HepG2 (cell line): ENCODE data around the gene RUVBL2. TPM values are rescaled to one million over a fixed set of nuclear protein-coding genes. Genes with fewer than 3 reads are reported as not detected.

Experiments
- microRNA-seq: library from miRNA; unstranded; fragments of <30 nt; microRNA quantifications from one replicate; pipeline ENCODE4, GENCODE V29; 2020
- polyA plus RNA-seq, 8 experiments: library from polyadenylated mRNA; depleted of rRNA in 3 of 8; stranded (reverse) in 7 of 8; unstranded in 1 of 8; fragments of >200 nt; fragmentation: Illumina TruSeq in 4 of 8; extraction: Trizol in 4 of 8; gene quantifications; 2 replicates each; pipeline versions ENCODE4 v1.2.1 to v1.2.3, GENCODE V29; 2011 to 2016; ENCODE audit warnings: low read depth in 4 of 8, missing spikeins in 1 of 8, mixed read lengths in 1 of 8; ENCODE audit not compliant: insufficient read depth in 1 of 8
- small RNA-seq, 3 experiments: library from RNA; depleted of rRNA; stranded (forward); fragments of <200 nt; gene quantifications; one replicate each; pipeline ENCODE3, GENCODE V24; 2012; ENCODE audit warnings: low read depth in 2 of 3, low replicate concordance in 1 of 3; ENCODE audit not compliant: insufficient read length in 3 of 3, insufficient read depth in 2 of 3
- total RNA-seq, 5 experiments: library from RNA; depleted of rRNA; stranded (reverse); fragments of >200 nt; fragmentation: Illumina TruSeq; extraction: Trizol; gene quantifications; 2 replicates each; pipeline ENCODE4 v1.2.3, GENCODE V29; 2016; ENCODE audit warnings: low read depth in 1 of 5

Gene RUVBL2
- total and polyA plus RNA-seq, 2 of the 13 experiments (the other 11 are each of a cell fraction or from before 2014, with no cell fraction given): 120 to 122 TPM

Small RNAs within 50 kb of the gene (microRNA-seq; reads per million reads assigned to microRNA genes)
- gene MIR6798: 1.0 reads per million

Small RNAs within 50 kb of the gene (small RNA-seq; reads per million reads assigned to genes)
- 0 reads per million in 3 experiments for gene MIR6798

Other genes starting within 250 kb of the RUVBL2 start
- 0.22 TPM in 1 of 2 replicates, not detected in the other for gene IZUMO1, start 247.0 kb upstream of the RUVBL2 start, total RNA-seq (2016; rRNA removed; fragmentation: Illumina TruSeq; extraction: Trizol)
- 0.07 and 0.16 TPM in 2 replicates for gene IZUMO1, start 247.0 kb upstream of the RUVBL2 start, polyA plus RNA-seq (2011; rRNA removed)
- gene FUT1, start 241.2 kb upstream of the RUVBL2 start, total RNA-seq (2016; rRNA removed; fragmentation: Illumina TruSeq; extraction: Trizol): 0.07 TPM in 2 replicates
- gene FUT1, start 241.2 kb upstream of the RUVBL2 start, polyA plus RNA-seq (2011; rRNA removed): 1.1 and 1.5 TPM in 2 replicates
- gene FGF21, start 238.4 kb upstream of the RUVBL2 start, total RNA-seq (2016; rRNA removed; fragmentation: Illumina TruSeq; extraction: Trizol): not detected in 2 replicates
- 0.17 TPM in 2 replicates for gene FGF21, start 238.4 kb upstream of the RUVBL2 start, polyA plus RNA-seq (2011; rRNA removed)
- gene BCAT2, start 182.9 kb upstream of the RUVBL2 start, total RNA-seq (2016; rRNA removed; fragmentation: Illumina TruSeq; extraction: Trizol): 2.3 and 2.5 TPM in 2 replicates
- gene BCAT2, start 182.9 kb upstream of the RUVBL2 start, polyA plus RNA-seq (2011; rRNA removed): 3.6 TPM in 2 replicates
- 0.53 and 0.58 TPM in 2 replicates for gene HSD17B14, start 157.4 kb upstream of the RUVBL2 start, total RNA-seq (2016; rRNA removed; fragmentation: Illumina TruSeq; extraction: Trizol)
- 1.2 and 1.8 TPM in 2 replicates for gene HSD17B14, start 157.4 kb upstream of the RUVBL2 start, polyA plus RNA-seq (2011; rRNA removed)
- 4.3 and 6.0 TPM in 2 replicates for gene PLEKHA4, start 125.3 kb upstream of the RUVBL2 start, total RNA-seq (2016; rRNA removed; fragmentation: Illumina TruSeq; extraction: Trizol)
- 4.8 and 6.0 TPM in 2 replicates for gene PLEKHA4, start 125.3 kb upstream of the RUVBL2 start, polyA plus RNA-seq (2011; rRNA removed)
- gene PPP1R15A, start 121.5 kb upstream of the RUVBL2 start, total RNA-seq (2016; rRNA removed; fragmentation: Illumina TruSeq; extraction: Trizol): 7.8 and 18.5 TPM in 2 replicates
- gene PPP1R15A, start 121.5 kb upstream of the RUVBL2 start, polyA plus RNA-seq (2011; rRNA removed): 15.2 and 15.6 TPM in 2 replicates
- gene TULP2, start 95.1 kb upstream of the RUVBL2 start, total RNA-seq (2016; rRNA removed; fragmentation: Illumina TruSeq; extraction: Trizol): not detected in 2 replicates
- gene TULP2, start 95.1 kb upstream of the RUVBL2 start, polyA plus RNA-seq (2011; rRNA removed): 0.04 and 0.08 TPM in 2 replicates
- gene NUCB1, start 93.6 kb upstream of the RUVBL2 start, total RNA-seq (2016; rRNA removed; fragmentation: Illumina TruSeq; extraction: Trizol): 34.3 and 82.3 TPM in 2 replicates
- gene NUCB1, start 93.6 kb upstream of the RUVBL2 start, polyA plus RNA-seq (2011; rRNA removed): 106 and 144 TPM in 2 replicates
- 0.13 and 0.29 TPM in 2 replicates for gene DHDH, start 60.2 kb upstream of the RUVBL2 start, total RNA-seq (2016; rRNA removed; fragmentation: Illumina TruSeq; extraction: Trizol)
- 0.91 and 1.9 TPM in 2 replicates for gene DHDH, start 60.2 kb upstream of the RUVBL2 start, polyA plus RNA-seq (2011; rRNA removed)
- 167 and 176 TPM in 2 replicates for gene BAX, start 39.0 kb upstream of the RUVBL2 start, total RNA-seq (2016; rRNA removed; fragmentation: Illumina TruSeq; extraction: Trizol)
- gene BAX, start 39.0 kb upstream of the RUVBL2 start, polyA plus RNA-seq (2011; rRNA removed): 139 and 164 TPM in 2 replicates
- 3,909 and 8,800 TPM in 2 replicates for gene FTL, start 28.6 kb upstream of the RUVBL2 start, total RNA-seq (2016; rRNA removed; fragmentation: Illumina TruSeq; extraction: Trizol)
- 2,513 and 2,721 TPM in 2 replicates for gene FTL, start 28.6 kb upstream of the RUVBL2 start, polyA plus RNA-seq (2011; rRNA removed)
- 16.4 and 18.4 TPM in 2 replicates for gene GYS1, start 578 bp upstream of the RUVBL2 start, total RNA-seq (2016; rRNA removed; fragmentation: Illumina TruSeq; extraction: Trizol)
- 34.3 and 42.1 TPM in 2 replicates for gene GYS1, start 578 bp upstream of the RUVBL2 start, polyA plus RNA-seq (2011; rRNA removed)
- not detected in 2 replicates for gene LHB, start 23.2 kb downstream of the RUVBL2 start, total RNA-seq (2016; rRNA removed; fragmentation: Illumina TruSeq; extraction: Trizol)
- 0.82 TPM in 1 of 2 replicates, not detected in the other for gene LHB, start 23.2 kb downstream of the RUVBL2 start, polyA plus RNA-seq (2011; rRNA removed)
- gene CGB3, start 30.4 kb downstream of the RUVBL2 start, total RNA-seq (2016; rRNA removed; fragmentation: Illumina TruSeq; extraction: Trizol): not detected in 2 replicates
- not detected in 2 replicates for gene CGB3, start 30.4 kb downstream of the RUVBL2 start, polyA plus RNA-seq (2011; rRNA removed)
- not detected in 2 replicates for gene CGB2, start 38.0 kb downstream of the RUVBL2 start, total RNA-seq (2016; rRNA removed; fragmentation: Illumina TruSeq; extraction: Trizol)
- gene CGB2, start 38.0 kb downstream of the RUVBL2 start, polyA plus RNA-seq (2011; rRNA removed): not detected in 2 replicates
- not detected in 2 replicates for gene CGB1, start 43.0 kb downstream of the RUVBL2 start, total RNA-seq (2016; rRNA removed; fragmentation: Illumina TruSeq; extraction: Trizol)
- not detected in 2 replicates for gene CGB1, start 43.0 kb downstream of the RUVBL2 start, polyA plus RNA-seq (2011; rRNA removed)
- not detected in 2 replicates for gene CGB5, start 50.0 kb downstream of the RUVBL2 start, total RNA-seq (2016; rRNA removed; fragmentation: Illumina TruSeq; extraction: Trizol)
- not detected in 2 replicates for gene CGB5, start 50.0 kb downstream of the RUVBL2 start, polyA plus RNA-seq (2011; rRNA removed)
- not detected in 2 replicates for gene CGB8, start 55.2 kb downstream of the RUVBL2 start, total RNA-seq (2016; rRNA removed; fragmentation: Illumina TruSeq; extraction: Trizol)
- not detected in 2 replicates for gene CGB8, start 55.2 kb downstream of the RUVBL2 start, polyA plus RNA-seq (2011; rRNA removed)
- not detected in 2 replicates for gene CGB7, start 63.9 kb downstream of the RUVBL2 start, total RNA-seq (2016; rRNA removed; fragmentation: Illumina TruSeq; extraction: Trizol)
- gene CGB7, start 63.9 kb downstream of the RUVBL2 start, polyA plus RNA-seq (2011; rRNA removed): 0.07 and 0.08 TPM in 2 replicates
- not detected in 2 replicates for gene NTF4, start 70.9 kb downstream of the RUVBL2 start, total RNA-seq (2016; rRNA removed; fragmentation: Illumina TruSeq; extraction: Trizol)
- not detected in 2 replicates for gene NTF4, start 70.9 kb downstream of the RUVBL2 start, polyA plus RNA-seq (2011; rRNA removed)
- not detected in 2 replicates for gene KCNA7, start 78.8 kb downstream of the RUVBL2 start, total RNA-seq (2016; rRNA removed; fragmentation: Illumina TruSeq; extraction: Trizol)
- not detected in 2 replicates for gene KCNA7, start 78.8 kb downstream of the RUVBL2 start, polyA plus RNA-seq (2011; rRNA removed)
- gene SNRNP70, start 91.6 kb downstream of the RUVBL2 start, total RNA-seq (2016; rRNA removed; fragmentation: Illumina TruSeq; extraction: Trizol): 85.9 and 150 TPM in 2 replicates
- gene SNRNP70, start 91.6 kb downstream of the RUVBL2 start, polyA plus RNA-seq (2011; rRNA removed): 210 and 272 TPM in 2 replicates
- gene LIN7B, start 120.5 kb downstream of the RUVBL2 start, total RNA-seq (2016; rRNA removed; fragmentation: Illumina TruSeq; extraction: Trizol): 3.5 and 5.3 TPM in 2 replicates
- 7.6 and 8.6 TPM in 2 replicates for gene LIN7B, start 120.5 kb downstream of the RUVBL2 start, polyA plus RNA-seq (2011; rRNA removed)
- 0.80 and 1.4 TPM in 2 replicates for gene C19orf73, start 125.3 kb downstream of the RUVBL2 start, total RNA-seq (2016; rRNA removed; fragmentation: Illumina TruSeq; extraction: Trizol)
- gene C19orf73, start 125.3 kb downstream of the RUVBL2 start, polyA plus RNA-seq (2011; rRNA removed): 1.5 and 3.0 TPM in 2 replicates
- 6.3 and 8.6 TPM in 2 replicates for gene PPFIA3, start 125.7 kb downstream of the RUVBL2 start, total RNA-seq (2016; rRNA removed; fragmentation: Illumina TruSeq; extraction: Trizol)
- 6.7 and 8.9 TPM in 2 replicates for gene PPFIA3, start 125.7 kb downstream of the RUVBL2 start, polyA plus RNA-seq (2011; rRNA removed)
- 1.5 and 3.6 TPM in 2 replicates for gene HRC, start 161.5 kb downstream of the RUVBL2 start, total RNA-seq (2016; rRNA removed; fragmentation: Illumina TruSeq; extraction: Trizol)
- gene HRC, start 161.5 kb downstream of the RUVBL2 start, polyA plus RNA-seq (2011; rRNA removed): 15.4 and 26.4 TPM in 2 replicates
- 1.7 and 1.9 TPM in 2 replicates for gene TRPM4, start 163.9 kb downstream of the RUVBL2 start, total RNA-seq (2016; rRNA removed; fragmentation: Illumina TruSeq; extraction: Trizol)
- gene TRPM4, start 163.9 kb downstream of the RUVBL2 start, polyA plus RNA-seq (2011; rRNA removed): 4.3 and 6.3 TPM in 2 replicates